GM18873 (cell line): ENCODE measurements around the gene PRPSAP2.
"Not testable (repeated sequence)": the region's sequence is repeated elsewhere in the genome, so short reads cannot be mapped to it uniquely, and the experiment has no call there.

Experiments used
- ATAC-seq: cut with Tn5 transposase; IDR thresholded peaks from one replicate; pipeline ENCODE4 v1.9.1; 2021; ENCODE audit warnings: mild to moderate bottlenecking, moderate library complexity, moderate number of reproducible peaks; ENCODE audit not compliant: unreplicated experiment, low FRiP score

PRPSAP2 gene

GRCh38 chr17:18937981-18938691 lies 80.2 kb downstream of the PRPSAP2 start:
- ATAC-seq = no peak

GRCh38 chr17:18938692-18939023 lies 80.7 kb downstream of the PRPSAP2 start:
- ATAC-seq = no peak

- ATAC-seq = no peak
Measured at GRCh38 chr17:18944646-18945045, 86.7 kb downstream of the PRPSAP2 start.

GRCh38 chr17:18946536-18946935 lies 88.6 kb downstream of the PRPSAP2 start:
- no peak for ATAC-seq

- no peak for ATAC-seq
Measured at GRCh38 chr17:18947866-18948265, 89.9 kb downstream of the PRPSAP2 start.

GRCh38 chr17:18948476-18949006 lies 90.6 kb downstream of the PRPSAP2 start:
- ATAC-seq = no peak

GRCh38 chr17:18949566-18949965 lies 91.6 kb downstream of the PRPSAP2 start:
- no peak for ATAC-seq

- no peak for ATAC-seq
Measured at GRCh38 chr17:18950346-18950745, 92.4 kb downstream of the PRPSAP2 start.

- no peak for ATAC-seq
Measured at GRCh38 chr17:18950944-18951905, 93.3 kb downstream of the PRPSAP2 start.

GRCh38 chr17:18951941-18952842 lies 94.3 kb downstream of the PRPSAP2 start, which contains the start of gene SLC5A10:
TSS of gene SLC5A10 (plus strand) at chr17:18952165. CDS start at chr17:18952206, 41 bp downstream.
- no peak for ATAC-seq

- no peak for ATAC-seq
Measured at GRCh38 chr17:18953231-18953728, 95.3 kb downstream of the PRPSAP2 start.

- ATAC-seq = no peak
Measured at GRCh38 chr17:18954321-18954720, 96.4 kb downstream of the PRPSAP2 start.

GRCh38 chr17:18955009-18955408 lies 97.1 kb downstream of the PRPSAP2 start:
- ATAC-seq = no peak

- not testable (repeated sequence) for ATAC-seq
Measured at GRCh38 chr17:18956021-18956420, 98.1 kb downstream of the PRPSAP2 start.

- no peak for ATAC-seq
Measured at GRCh38 chr17:18956581-18956980, 98.7 kb downstream of the PRPSAP2 start.

GRCh38 chr17:18957831-18958230 lies 99.9 kb downstream of the PRPSAP2 start:
- ATAC-seq = no peak

- ATAC-seq = no peak
Measured at GRCh38 chr17:18958611-18959010, 100.7 kb downstream of the PRPSAP2 start.

GRCh38 chr17:18959071-18959844 lies 101.3 kb downstream of the PRPSAP2 start:
- ATAC-seq = no peak

GRCh38 chr17:18959845-18960240 lies 101.9 kb downstream of the PRPSAP2 start:
- no peak for ATAC-seq
